ENCODE measurements around the gene ASB16. TPM values are rescaled to one million over a fixed set of nuclear protein-coding genes. Genes with fewer than 3 reads are reported as not detected.

ASB16 gene
- total and polyA plus RNA-seq, 12 donors = 0.64 to 16.4 (median 13.4) TPM

DNA sequence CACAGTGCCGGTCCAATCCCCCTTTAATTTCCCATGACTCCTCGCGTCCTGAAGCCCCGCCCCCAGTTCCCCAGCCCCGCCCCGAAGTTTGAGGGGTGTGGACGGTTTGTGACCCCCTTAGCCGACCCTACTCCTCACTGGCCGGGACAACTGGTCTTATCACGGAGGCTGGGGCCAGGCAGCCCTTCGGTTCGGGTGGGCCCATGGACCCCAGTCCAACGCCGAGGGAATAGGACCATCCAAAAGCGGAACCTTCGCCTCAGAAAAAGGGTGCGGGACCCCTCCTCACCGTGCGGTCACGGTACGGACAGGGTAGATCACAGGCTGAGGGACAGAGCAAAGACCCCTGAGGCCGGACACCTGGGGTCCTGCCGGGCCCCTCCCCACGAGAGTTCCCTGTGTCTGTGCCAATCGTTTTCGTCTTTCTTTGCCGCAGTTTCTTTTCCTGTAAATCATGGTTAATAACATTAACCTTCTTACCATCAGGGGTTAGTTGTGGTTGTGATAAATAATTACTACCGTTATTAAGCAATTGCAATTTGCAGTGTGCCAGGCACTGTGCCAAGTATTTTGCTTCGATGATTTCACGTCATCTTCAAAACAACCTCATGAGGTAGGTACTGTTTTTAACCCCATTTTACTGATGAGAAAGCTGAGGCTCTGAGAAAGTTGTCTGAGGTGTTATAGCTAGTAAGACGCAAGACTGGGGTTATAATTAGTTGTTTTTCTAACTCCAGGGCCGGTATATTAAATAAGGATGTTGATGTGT lies 16.8 kb downstream of the ASB16 start:
- intact Hi-C loops (cut with DNase I) = loop anchor here in 2 of 10 donors (1.0 to 2.0 kb wide), 2 partner anchors 12 to 31 kb away; partner anchors contain the start of genes ATXN7L3 (in 1 of the 2) and UBTF (in 1 of the 2)
- H3K27me3 ChIP-seq = no peaks in the 10 kb centered on the region
- ATAC-seq = peak; percentile 62 to 84 (median 79)
- peaks cover 0 to 51% (median 19%) of the 10 kb centered on the region in 9 donors for H3K36me3 ChIP-seq
- no peak for DNase-seq
- H3K27ac ChIP-seq = peak overlapping the region; percentile 87 to 99 (median 96)
- peak overlapping the region; percentile 78 to 95 (median 88) for H3K4me3 ChIP-seq
- H3K9me3 ChIP-seq = no peaks in the 10 kb centered on the region
- TF ChIP-seq, protein P1, sequence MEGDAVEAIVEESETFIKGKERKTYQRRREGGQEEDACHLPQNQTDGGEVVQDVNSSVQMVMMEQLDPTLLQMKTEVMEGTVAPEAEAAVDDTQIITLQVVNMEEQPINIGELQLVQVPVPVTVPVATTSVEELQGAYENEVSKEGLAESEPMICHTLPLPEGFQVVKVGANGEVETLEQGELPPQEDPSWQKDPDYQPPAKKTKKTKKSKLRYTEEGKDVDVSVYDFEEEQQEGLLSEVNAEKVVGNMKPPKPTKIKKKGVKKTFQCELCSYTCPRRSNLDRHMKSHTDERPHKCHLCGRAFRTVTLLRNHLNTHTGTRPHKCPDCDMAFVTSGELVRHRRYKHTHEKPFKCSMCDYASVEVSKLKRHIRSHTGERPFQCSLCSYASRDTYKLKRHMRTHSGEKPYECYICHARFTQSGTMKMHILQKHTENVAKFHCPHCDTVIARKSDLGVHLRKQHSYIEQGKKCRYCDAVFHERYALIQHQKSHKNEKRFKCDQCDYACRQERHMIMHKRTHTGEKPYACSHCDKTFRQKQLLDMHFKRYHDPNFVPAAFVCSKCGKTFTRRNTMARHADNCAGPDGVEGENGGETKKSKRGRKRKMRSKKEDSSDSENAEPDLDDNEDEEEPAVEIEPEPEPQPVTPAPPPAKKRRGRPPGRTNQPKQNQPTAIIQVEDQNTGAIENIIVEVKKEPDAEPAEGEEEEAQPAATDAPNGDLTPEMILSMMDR (IDR thresholded peaks at IDR 0.05) = no peak
- 2% methylated on average over 32 of the region's 32 CpGs for WGBS, 2 donors
- H3K4me1 ChIP-seq = peaks cover 11 to 46% (median 27%) of the 10 kb centered on the region in 9 donors

DNA sequence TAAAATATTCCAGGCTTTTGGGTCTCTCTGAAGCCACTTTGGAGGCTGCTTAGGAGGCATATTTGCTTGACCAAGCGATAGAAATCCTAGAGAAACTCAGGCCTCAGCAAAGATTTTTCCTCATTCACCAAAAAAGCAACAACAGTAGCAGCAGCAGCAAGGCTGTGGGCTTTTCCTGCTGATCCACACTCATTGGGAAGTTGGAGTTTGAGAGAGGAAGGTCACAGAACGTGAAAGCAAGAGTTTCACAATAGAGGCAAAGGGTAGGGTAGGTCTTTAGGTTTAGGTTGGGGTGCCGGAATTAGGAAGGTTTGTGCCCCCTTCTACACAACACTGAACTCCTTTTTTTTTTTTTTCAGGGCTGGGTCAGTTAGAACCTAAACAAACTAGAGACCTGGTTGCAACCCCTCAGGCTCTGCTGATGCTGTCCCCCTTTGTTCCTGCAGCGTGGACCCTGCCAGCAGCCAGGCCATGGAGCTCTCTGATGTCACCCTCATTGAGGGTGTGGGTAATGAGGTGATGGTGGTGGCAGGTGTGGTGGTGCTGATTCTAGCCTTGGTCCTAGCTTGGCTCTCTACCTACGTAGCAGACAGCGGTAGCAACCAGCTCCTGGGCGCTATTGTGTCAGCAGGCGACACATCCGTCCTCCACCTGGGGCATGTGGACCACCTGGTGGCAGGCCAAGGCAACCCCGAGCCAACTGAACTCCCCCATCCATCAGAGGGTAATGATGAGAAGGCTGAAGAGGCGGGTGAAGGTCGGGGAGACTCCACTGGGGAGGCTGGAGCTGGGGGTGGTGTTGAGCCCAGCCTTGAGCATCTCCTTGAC lies 18.3 kb downstream of the ASB16 start:
- peak overlapping the region in 1 of 10 donors; percentile 87 for H3K4me3 ChIP-seq
- WGBS, 2 donors = 88 to 94% methylated on average over 12 of the region's 12 CpGs
- H3K4me1 ChIP-seq = peaks cover 11 to 53% (median 27%) of the 10 kb centered on the region in 9 donors
- H3K27me3 ChIP-seq = no peaks in the 10 kb centered on the region
- TF ChIP-seq, protein P1 (IDR thresholded peaks at IDR 0.05) = no peak
- intact Hi-C loops (cut with DNase I) = no loop called here
- ATAC-seq = no peak
- no peak for DNase-seq
- peak overlapping the region in 2 of 10 donors; percentile 97 to 98 for H3K27ac ChIP-seq
- no peaks in the 10 kb centered on the region for H3K9me3 ChIP-seq
- peaks cover 0 to 58% (median 22%) of the 10 kb centered on the region in 9 donors for H3K36me3 ChIP-seq

DNA sequence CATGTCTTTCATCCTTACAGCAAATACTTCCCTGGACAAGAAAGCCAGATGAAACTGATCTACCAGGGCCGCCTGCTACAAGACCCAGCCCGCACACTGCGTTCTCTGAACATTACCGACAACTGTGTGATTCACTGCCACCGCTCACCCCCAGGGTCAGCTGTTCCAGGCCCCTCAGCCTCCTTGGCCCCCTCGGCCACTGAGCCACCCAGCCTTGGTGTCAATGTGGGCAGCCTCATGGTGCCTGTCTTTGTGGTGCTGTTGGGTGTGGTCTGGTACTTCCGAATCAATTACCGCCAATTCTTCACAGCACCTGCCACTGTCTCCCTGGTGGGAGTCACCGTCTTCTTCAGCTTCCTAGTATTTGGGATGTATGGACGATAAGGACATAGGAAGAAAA lies 20.0 kb downstream of the ASB16 start:
- ATAC-seq (no peak), DNase-seq (no peak)
- Histone ChIP-seq H3K27me3 (no peaks in the 10 kb centered on the region), H3K9me3 (no peaks in the 10 kb centered on the region), H3K4me3 (no peak overlapping the region), H3K4me1 (peaks cover 10 to 37% (median 22%) of the 10 kb centered on the region in 9 donors), H3K27ac (no peak overlapping the region), H3K36me3 (peaks cover 0 to 69% (median 38%) of the 10 kb centered on the region in 9 donors)
- WGBS, 2 donors = 87 to 89% methylated on average over 10 of the region's 10 CpGs
- TF ChIP-seq, protein P1 (IDR thresholded peaks at IDR 0.05) = no peak
- intact Hi-C loops (cut with DNase I) = no loop called here

DNA sequence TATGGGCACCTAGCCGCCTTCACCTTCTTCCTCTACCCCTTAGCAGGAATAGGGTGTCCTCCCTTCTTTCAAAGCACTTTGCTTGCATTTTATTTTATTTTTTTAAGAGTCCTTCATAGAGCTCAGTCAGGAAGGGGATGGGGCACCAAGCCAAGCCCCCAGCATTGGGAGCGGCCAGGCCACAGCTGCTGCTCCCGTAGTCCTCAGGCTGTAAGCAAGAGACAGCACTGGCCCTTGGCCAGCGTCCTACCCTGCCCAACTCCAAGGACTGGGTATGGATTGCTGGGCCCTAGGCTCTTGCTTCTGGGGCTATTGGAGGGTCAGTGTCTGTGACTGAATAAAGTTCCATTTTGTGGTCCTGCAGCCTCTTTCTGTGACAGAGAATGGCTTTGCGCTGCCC lies 20.9 kb downstream of the ASB16 start:
- Histone ChIP-seq H3K27me3 (no peaks in the 10 kb centered on the region), H3K9me3 (no peaks in the 10 kb centered on the region), H3K4me3 (no peak overlapping the region), H3K4me1 (peaks cover 5 to 32% (median 15%) of the 10 kb centered on the region in 9 donors), H3K27ac (no peak overlapping the region), H3K36me3 (peaks cover 0 to 78% (median 38%) of the 10 kb centered on the region in 9 donors)
- TF ChIP-seq, protein P1 (IDR thresholded peaks at IDR 0.05) = no peak
- DNase-seq (no peak), ATAC-seq (no peak)
- WGBS, 2 donors = 64 to 72% methylated on average over 5 of the region's 5 CpGs
- intact Hi-C loops (cut with DNase I) = no loop called here

All from heart right ventricle (tissue), 16 donors.